HEK293 (cell line): Measurements from ENCODE around the gene GBX2.

Experiments
- CTCF ChIA-PET: fragments of 350-600 bp; formaldehyde crosslinking; extraction: SDS; loops from one replicate; lab custom pipeline; 2021; ENCODE audit warnings: antibody characterized with exemption; lab: Yijun Ruan, JAX
- POLR2A ChIA-PET: fragments of 300-600 bp; formaldehyde crosslinking; extraction: SDS; loops from one replicate; lab custom pipeline; 2020; ENCODE audit warnings: antibody characterized with exemption, inconsistent platforms; lab: Yijun Ruan, JAX
- H3K27ac ChIP-seq: fragments of 200-500 bp; sonication (Bioruptor generic); 2 replicates; pipeline ENCODE4 v1.5.1; 2014; ENCODE audit warnings: low read depth, low read length, control low read depth, inconsistent platforms; ENCODE audit errors: extremely low read depth
- H3K36me3 ChIP-seq, 2 experiments: fragments of 200-500 bp in 1 of 2; sonication (Bioruptor generic) in 1 of 2; 1 replicate in 1 of 2; 2 replicates in 1 of 2; pipeline ENCODE4 v1.5.1; 2014 to 2017; ENCODE audit warnings: inconsistent platforms in 2 of 2, low read length in 2 of 2; ENCODE audit not compliant: control insufficient read depth in 2 of 2, insufficient read depth in 1 of 2
- H3K4me1 ChIP-seq: fragments of 200-500 bp; sonication (Bioruptor generic); 2 replicates; pipeline ENCODE4 v1.5.1; 2014; ENCODE audit warnings: mild to moderate bottlenecking, low read length, inconsistent platforms; ENCODE audit not compliant: control insufficient read depth, insufficient read depth
- H3K4me3 ChIP-seq: 2 replicates; pipeline ENCODE4 v1.5.1; 2011; ENCODE audit warnings: low read depth, mild to moderate bottlenecking, control low read depth, low read length, moderate library complexity
- H3K9me3 ChIP-seq: fragments of 200-500 bp; sonication (Bioruptor generic); 2 replicates; pipeline ENCODE4 v1.5.1; 2014; ENCODE audit warnings: low read depth, low read length, inconsistent platforms; ENCODE audit not compliant: control insufficient read depth, insufficient read depth
- ATF2 ChIP-seq: fragments of 450-650 bp; formaldehyde crosslinking; IDR thresholded peaks from 2 replicates; pipeline ENCODE4 v1.5.1; 2016; ENCODE audit warnings: missing biosample characterization, missing genetic modification characterization, low read depth
- BCL11B ChIP-seq: fragments of 450-650 bp; formaldehyde crosslinking; IDR thresholded peaks from 2 replicates; pipeline ENCODE4 v1.5.1; 2016; ENCODE audit warnings: low read depth, missing biosample characterization, missing genetic modification characterization
- ELK4 ChIP-seq: IDR thresholded peaks from 2 replicates; pipeline ENCODE4 v1.6.1; 2011; ENCODE audit warnings: mild to moderate bottlenecking, low read depth, low read length, borderline replicate concordance
- GLI4 ChIP-seq: fragments of 450-650 bp; formaldehyde crosslinking; IDR thresholded peaks from 2 replicates; pipeline ENCODE4 v1.5.1; 2016; ENCODE audit warnings: missing biosample characterization, missing genetic modification characterization
- KLF17 ChIP-seq: fragments of 450-650 bp; formaldehyde crosslinking; IDR thresholded peaks from 2 replicates; pipeline ENCODE4 v1.5.1; 2016; ENCODE audit warnings: missing biosample characterization, missing genetic modification characterization
- PRDM1 ChIP-seq: fragments of 450-650 bp; formaldehyde crosslinking; IDR thresholded peaks from 2 replicates; pipeline ENCODE4; 2016; ENCODE audit warnings: missing biosample characterization, missing genetic modification characterization
- PRDM2 ChIP-seq: fragments of 450-650 bp; formaldehyde crosslinking; IDR thresholded peaks from 2 replicates; pipeline ENCODE4 v1.5.1; 2016; ENCODE audit warnings: missing biosample characterization, missing genetic modification characterization, borderline replicate concordance
- ZNF169 ChIP-seq: fragments of 450-650 bp; formaldehyde crosslinking; IDR thresholded peaks from 2 replicates; pipeline ENCODE4 v1.5.1; 2016; ENCODE audit warnings: missing biosample characterization, missing genetic modification characterization
- ZNF2 ChIP-seq: fragments of 450-650 bp; formaldehyde crosslinking; IDR thresholded peaks from 2 replicates; pipeline ENCODE4 v1.5.1; 2016; ENCODE audit warnings: missing biosample characterization, missing genetic modification characterization
- ZNF202 ChIP-seq: fragments of 450-650 bp; formaldehyde crosslinking; IDR thresholded peaks from 2 replicates; pipeline ENCODE4 v1.5.1; 2016; ENCODE audit warnings: missing biosample characterization, missing genetic modification characterization, borderline replicate concordance
- ZNF223 ChIP-seq: fragments of 450-650 bp; formaldehyde crosslinking; IDR thresholded peaks from 2 replicates; pipeline ENCODE4 v1.5.1; 2016; ENCODE audit warnings: missing biosample characterization, missing genetic modification characterization
- ZNF26 ChIP-seq: fragments of 450-650 bp; formaldehyde crosslinking; IDR thresholded peaks from 2 replicates; pipeline ENCODE4 v1.5.1; 2016; ENCODE audit warnings: missing biosample characterization, missing genetic modification characterization
- ZNF548 ChIP-seq: fragments of 450-650 bp; formaldehyde crosslinking; IDR thresholded peaks from 2 replicates; pipeline ENCODE4 v1.5.1; 2016; ENCODE audit warnings: missing biosample characterization, missing genetic modification characterization
- ZNF677 ChIP-seq: fragments of 450-650 bp; IDR thresholded peaks from 2 replicates; pipeline ENCODE4 v1.5.0; 2018; ENCODE audit warnings: missing biosample characterization, mild to moderate bottlenecking, missing genetic modification characterization, moderate library complexity
- ZNF707 ChIP-seq: fragments of 450-650 bp; formaldehyde crosslinking; IDR thresholded peaks from 2 replicates; pipeline ENCODE4 v1.5.1; 2016; ENCODE audit warnings: missing biosample characterization, missing genetic modification characterization
- ZNF76 ChIP-seq: fragments of 450-650 bp; formaldehyde crosslinking; IDR thresholded peaks from 2 replicates; pipeline ENCODE4; 2016; ENCODE audit warnings: low read depth, missing biosample characterization, missing genetic modification characterization, borderline replicate concordance
- ZNF785 ChIP-seq: fragments of 450-650 bp; formaldehyde crosslinking; IDR thresholded peaks from 2 replicates; pipeline ENCODE4 v1.5.1; 2016; ENCODE audit warnings: missing biosample characterization, missing genetic modification characterization
- ZNF791 ChIP-seq: fragments of 450-650 bp; formaldehyde crosslinking; IDR thresholded peaks from 2 replicates; pipeline ENCODE4 v1.5.1; 2016; ENCODE audit warnings: missing biosample characterization, missing genetic modification characterization
- ZSCAN5A ChIP-seq: fragments of 450-650 bp; formaldehyde crosslinking; IDR thresholded peaks from 2 replicates; pipeline ENCODE4 v1.5.1; 2016; ENCODE audit warnings: missing biosample characterization, missing genetic modification characterization

GBX2 gene

GRCh38 chr2:236216711-236217110 lies 48.5 kb upstream of the GBX2 start:
- CTCF ChIA-PET: no interaction called here
- no peak overlapping the region for H3K27ac ChIP-seq
- TF ChIP-seq GLI4 (tag by site-specific recombination): no peak
- TF ChIP-seq ZNF677 (tag by site-specific recombination): no peak
- no peak for TF ChIP-seq ZNF26
- TF ChIP-seq ELK4: no peak
- no peak for TF ChIP-seq ZNF791 (tag by site-specific recombination)
- no peak for TF ChIP-seq ZNF202 (tag by site-specific recombination)
- no peak for TF ChIP-seq BCL11B (tag by site-specific recombination)
- TF ChIP-seq ZNF548: no peak
- TF ChIP-seq ZNF169 (tag by site-specific recombination): no peak
- TF ChIP-seq PRDM2 (tag by site-specific recombination): no peak
- no peak for TF ChIP-seq PRDM1 (tag by site-specific recombination)
- no peak for TF ChIP-seq ATF2 (tag by site-specific recombination)
- no peak for TF ChIP-seq ZNF76
- TF ChIP-seq KLF17: no peak
- TF ChIP-seq, all 188 proteins: peak for 0
- H3K9me3 ChIP-seq: no peaks in the 10 kb centered on the region
- no peaks in the 10 kb centered on the region for H3K4me1 ChIP-seq
- POLR2A ChIA-PET: interaction anchor here (0.6 kb wide), 1 partner anchor 150 kb away, joined by 3 read pairs; no protein-coding TSS in a partner anchor
- H3K4me3 ChIP-seq: no peak overlapping the region
- H3K36me3 ChIP-seq: peaks cover 0 to 5% of the 10 kb centered on the region in 2 experiments; a peak in 1 of 3 replicates

- CTCF ChIA-PET: no interaction called here
- POLR2A ChIA-PET: no interaction called here
- Histone ChIP-seq H3K27ac (no peak overlapping the region), H3K4me1 (no peaks in the 10 kb centered on the region), H3K36me3 (peaks cover 0 to 2% of the 10 kb centered on the region in 2 experiments; a peak in 1 of 3 replicates), H3K4me3 (no peak overlapping the region), H3K9me3 (no peaks in the 10 kb centered on the region)
- TF ChIP-seq ZNF707 (tag by site-specific recombination) (no peak), ZNF785 (tag by site-specific recombination) (no peak), ZNF2 (tag by site-specific recombination) (no peak), ZNF223 (tag by site-specific recombination) (no peak), ZSCAN5A (tag by site-specific recombination) (no peak)
Measured at GRCh38 chr2:236215761-236216333, 47.7 kb upstream of the GBX2 start.
